Sigmoid colon (tissue), 7 donors: ENCODE data around the gene HDAC4. TPM values are rescaled to one million over a fixed set of nuclear protein-coding genes. Genes with fewer than 3 reads are reported as not detected.

Experiments
- DNase-seq: peaks from one replicate; pipeline ENCODE4 v3.0.0-alpha.2; 2019
- H3K27ac ChIP-seq, 4 donors: fragments of 200-600 bp; sonication (generic); one replicate each; pipeline ENCODE4 v1.5.1; 2016 to 2019; ENCODE audit warnings: mild to moderate bottlenecking in 1 of 4
- H3K27me3 ChIP-seq, 3 donors: fragments of 200-600 bp; sonication (generic); one replicate each; pipeline ENCODE4 v1.5.1; 2019; ENCODE audit warnings: mild to moderate bottlenecking in 1 of 3
- H3K36me3 ChIP-seq, 4 donors: fragments of 200-600 bp; sonication (generic); one replicate each; pipeline ENCODE4 v1.5.1; 2016 to 2019
- H3K4me1 ChIP-seq, 4 donors: fragments of 200-600 bp; sonication (generic); one replicate each; pipeline ENCODE4 v1.5.1; 2017 to 2019
- H3K4me3 ChIP-seq, 4 donors: fragments of 200-600 bp; sonication (generic); one replicate each; pipeline ENCODE4 v1.5.1; 2017 to 2019; ENCODE audit warnings: mild to moderate bottlenecking in 2 of 4, moderate library complexity in 1 of 4
- H3K9me3 ChIP-seq, 4 donors: fragments of 200-600 bp in 3 of 4; sonication (generic) in 3 of 4; one replicate each; pipeline versions ENCODE4 v1.5.1 to v1.6.1; 2013 to 2019
- CTCF ChIP-seq, 4 experiments: fragments of 450-650 bp in 3 of 4; fragments of 200-600 bp in 1 of 4; IDR thresholded peaks; one replicate each; pipeline ENCODE4 v1.5.1; 2016 to 2019; ENCODE audit warnings: antibody characterized with exemption in 4 of 4, mild to moderate bottlenecking in 3 of 4, moderate library complexity in 2 of 4
- EP300 ChIP-seq, 4 donors: sonication (generic); formaldehyde crosslinking; IDR thresholded peaks; one replicate each; pipeline ENCODE4 v1.6.1; 2017; ENCODE audit warnings: antibody characterized with exemption in 4 of 4
- POLR2A ChIP-seq, 2 donors: fragments of 450-650 bp; IDR thresholded peaks; one replicate each; pipeline ENCODE4 v1.6.1; 2016; ENCODE audit warnings: antibody characterized with exemption in 2 of 2, mild to moderate bottlenecking in 2 of 2, moderate library complexity in 2 of 2
- POLR2AphosphoS5 ChIP-seq, 4 donors: sonication (generic); formaldehyde crosslinking; IDR thresholded peaks; one replicate each; pipeline ENCODE4 v1.6.1; 2017; ENCODE audit warnings: antibody characterized with exemption in 4 of 4
- WGBS, 2 donors: extraction: QIAGEN DNeasy Blood & Tissue Kit; methylation state at CpG; one replicate each; pipeline ENCODE4 v1.1.7; 2013; 5-methylcytosine and 5-hydroxymethylcytosine counted together
- intact Hi-C: fragments of 100-400 bp; cut with DNase I; formaldehyde crosslinking; loops from one replicate; pipeline ENCODE4 v1.15.1; 2023
- polyA plus RNA-seq, 3 donors: library from polyadenylated mRNA; stranded (reverse); fragments of 200-250 nt; gene quantifications; one replicate each; pipeline ENCODE4 v1.2.3, GENCODE V29; 2013
- total RNA-seq, 4 donors: library from RNA; depleted of rRNA; stranded (reverse); fragments of >200 nt; gene quantifications; one replicate each; pipeline ENCODE4 v1.1.0, GENCODE V29; 2016
- donor health status: healthy with polysubstance abuse.
- donor health status: Bipolar disorder and iron deficiency.
- donor health status: healthy.

HDAC4 gene
- total and polyA plus RNA-seq, 7 donors = 1.8 to 196 (median 77.0) TPM

GRCh38 chr2:239143858-239144712, 256.7 kb downstream of the HDAC4 start:
- 86 to 89% methylated on average over 29 of the region's 29 CpGs for WGBS, 2 donors
- peaks cover 0 to 11% (median 0%) of the 10 kb centered on the region in 4 donors for H3K4me1 ChIP-seq
- no peak overlapping the region for H3K4me3 ChIP-seq
- no peak for TF ChIP-seq POLR2A (IDR thresholded peaks at IDR 0.05)
- TF ChIP-seq POLR2AphosphoS5 (IDR thresholded peaks at IDR 0.05) = peak in 1 of 4 donors; percentile 13
- TF ChIP-seq CTCF (IDR thresholded peaks at IDR 0.05) = peak; percentile 55 to 85 (median 60)
- no peak for TF ChIP-seq EP300 (IDR thresholded peaks at IDR 0.05)
- no peaks in the 10 kb centered on the region for H3K27me3 ChIP-seq
- intact Hi-C loops = no loop called here
- H3K27ac ChIP-seq = peak overlapping the region in 3 of 4 donors; percentile 36 to 61 (median 60)
- H3K36me3 ChIP-seq = peaks cover 32 to 100% (median 64%) of the 10 kb centered on the region in 4 donors
- H3K9me3 ChIP-seq = no peaks in the 10 kb centered on the region
- DNase-seq = no peak

GRCh38 chr2:239142806-239143205, 258.0 kb downstream of the HDAC4 start:
- H3K36me3 ChIP-seq = peaks cover 29 to 100% (median 69%) of the 10 kb centered on the region in 4 donors

GRCh38 chr2:239142296-239142695, 258.5 kb downstream of the HDAC4 start:
- no peak for TF ChIP-seq EP300 (IDR thresholded peaks at IDR 0.05)
- no peak for TF ChIP-seq CTCF (IDR thresholded peaks at IDR 0.05)
- no peak for TF ChIP-seq POLR2AphosphoS5 (IDR thresholded peaks at IDR 0.05)
- TF ChIP-seq POLR2A (IDR thresholded peaks at IDR 0.05) = no peak
- intact Hi-C loops = no loop called here
- Histone ChIP-seq H3K4me1 (peaks cover 0 to 19% (median 0%) of the 10 kb centered on the region in 4 donors), H3K9me3 (no peaks in the 10 kb centered on the region), H3K4me3 (no peak overlapping the region), H3K27me3 (no peaks in the 10 kb centered on the region), H3K27ac (peak overlapping the region in 1 of 4 donors; percentile 19), H3K36me3 (peaks cover 25 to 100% (median 68%) of the 10 kb centered on the region in 4 donors)
- DNase-seq = no peak
- 96 to 97% methylated on average over 13 of the region's 13 CpGs for WGBS, 2 donors

More at GRCh38 chr2:239142806-239143205, 258.0 kb downstream of the HDAC4 start:
- intact Hi-C loops = no loop called here
- H3K4me1 ChIP-seq = peaks cover 0 to 19% (median 0%) of the 10 kb centered on the region in 4 donors
- no peaks in the 10 kb centered on the region for H3K27me3 ChIP-seq
- no peak for TF ChIP-seq POLR2AphosphoS5 (IDR thresholded peaks at IDR 0.05)
- no peak for TF ChIP-seq EP300 (IDR thresholded peaks at IDR 0.05)
- no peak for TF ChIP-seq POLR2A (IDR thresholded peaks at IDR 0.05)
- no peak for TF ChIP-seq CTCF (IDR thresholded peaks at IDR 0.05)
- no peak for DNase-seq
- WGBS, 2 donors = 95 to 97% methylated on average over 9 of the region's 9 CpGs
- peak overlapping the region in 1 of 4 donors; percentile 19 for H3K27ac ChIP-seq
- H3K9me3 ChIP-seq = no peaks in the 10 kb centered on the region
- H3K4me3 ChIP-seq = no peak overlapping the region

- no peaks in the 10 kb centered on the region for H3K9me3 ChIP-seq
- DNase-seq = no peak
- 96% methylated on average over 14 of the region's 14 CpGs for WGBS, 2 donors
- H3K36me3 ChIP-seq = peaks cover 26 to 100% (median 71%) of the 10 kb centered on the region in 4 donors
- H3K4me3 ChIP-seq = no peak overlapping the region
- TF ChIP-seq POLR2AphosphoS5 (IDR thresholded peaks at IDR 0.05) = no peak
- no peak for TF ChIP-seq CTCF (IDR thresholded peaks at IDR 0.05)
- no peak for TF ChIP-seq EP300 (IDR thresholded peaks at IDR 0.05)
- TF ChIP-seq POLR2A (IDR thresholded peaks at IDR 0.05) = no peak
- H3K27me3 ChIP-seq = no peaks in the 10 kb centered on the region
- no peak overlapping the region for H3K27ac ChIP-seq
- intact Hi-C loops = no loop called here
- H3K4me1 ChIP-seq = peaks cover 0 to 19% (median 0%) of the 10 kb centered on the region in 4 donors
Measured at GRCh38 chr2:239141021-239141760, 259.6 kb downstream of the HDAC4 start.
